Measurements from ENCODE around the gene BEND2. TPM values are rescaled to one million over a fixed set of nuclear protein-coding genes. Genes with fewer than 3 reads are reported as not detected.

The BEND2 gene
- polyA plus RNA-seq: not detected in 2 replicates

DNA sequence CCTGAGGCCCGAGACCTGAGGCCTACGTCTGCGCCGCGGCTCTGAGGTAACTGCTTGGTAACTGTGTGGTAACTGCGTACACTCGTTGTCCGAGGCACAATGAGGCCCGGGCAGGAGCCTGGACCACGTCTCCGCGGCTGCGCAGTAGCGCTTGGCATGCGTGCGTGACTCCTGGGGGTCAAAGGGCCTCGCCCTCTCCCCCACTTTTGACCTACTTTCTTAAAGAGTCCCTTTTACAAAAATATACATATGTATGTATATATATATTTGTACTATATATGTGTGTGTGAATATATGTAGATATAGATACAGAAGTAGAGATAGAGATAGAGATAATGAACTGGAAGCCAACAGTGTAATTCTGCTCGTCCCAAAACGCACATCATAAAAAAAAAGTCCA lies at the start of gene BEND2:
Gene BEND2 (minus strand): TSS at position 101 of the 400 bp plus-strand sequence. CDS start 136 bp downstream, outside the sequence.

Other genes starting within 250 kb of the BEND2 start
- gene SCML2, start 133.8 kb upstream of the BEND2 start, polyA plus RNA-seq: 2.4 and 2.6 TPM in 2 replicates
- gene CDKL5, start 204.7 kb upstream of the BEND2 start, polyA plus RNA-seq: 6.5 TPM in 1 of 2 replicates, not detected in the other

Measured in Purkinje cell (primary cell).